Measurements from ENCODE around the gene SRRM4.

DNA sequence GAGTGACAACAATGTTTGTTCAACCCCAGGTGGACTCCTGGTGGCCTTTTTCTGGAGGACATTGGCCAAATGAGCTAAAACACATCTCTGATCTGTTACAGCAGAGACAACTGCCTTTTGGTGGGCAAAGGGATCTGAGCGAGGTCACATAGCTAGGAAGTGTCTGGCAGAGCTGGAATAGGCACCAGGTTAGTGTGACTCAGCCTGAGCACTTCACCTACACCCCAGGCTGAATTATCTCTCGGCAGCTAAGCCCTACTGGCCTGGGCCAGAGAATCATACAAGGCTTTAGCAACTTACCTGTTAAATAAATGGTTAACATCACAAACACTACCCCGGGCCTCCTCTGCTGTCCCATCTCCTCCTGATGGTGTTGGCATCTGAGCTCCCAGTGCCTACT lies 147.2 kb downstream of the SRRM4 start:
- TF ChIP-seq EZH2 (IDR thresholded peaks at IDR 0.05; ENCODE audit: low read depth) (no peak), CTCF (conservative IDR thresholded peaks at IDR 0.05) (no peak)

All from PC-9 (cell line).